ENCODE measurements around the gene CAMKMT.

Gene CAMKMT

GRCh38 chr2:44680424-44680971 is 318.8 kb downstream of the CAMKMT start:
- H3K27ac ChIP-seq (ENCODE audit: low read depth, low read length, poor library complexity, severe bottlenecking), result no peak overlapping the region
- H3K9me3 ChIP-seq (ENCODE audit: low read length), result no peaks in the 10 kb centered on the region
- H3F3A ChIP-seq (ENCODE audit: insufficient read depth, low read length), result no peaks in the 10 kb centered on the region
- no peaks in the 10 kb centered on the region for H3K9me2 ChIP-seq (ENCODE audit: low read depth, low read length)
- no peak overlapping the region for H3K4me2 ChIP-seq (ENCODE audit: low read length)
- TF ChIP-seq EZH2 (IDR thresholded peaks at IDR 0.05; ENCODE audit: borderline replicate concordance, low read length), result no peak
- no peak for TF ChIP-seq CTCF (IDR thresholded peaks at IDR 0.05; ENCODE audit: low read length)
- no peak overlapping the region for H2AFZ ChIP-seq (ENCODE audit: low read length)
- no peaks in the 10 kb centered on the region for H3K36me3 ChIP-seq (ENCODE audit: insufficient read depth, low read length)
- peaks cover 10% of the 10 kb centered on the region for H3K4me1 ChIP-seq (ENCODE audit: insufficient read depth, low read length, severe bottlenecking)
- no peak overlapping the region for H3K4me3 ChIP-seq (ENCODE audit: low read depth, low read length, poor library complexity, severe bottlenecking)
- no peaks in the 10 kb centered on the region for H3K79me2 ChIP-seq (ENCODE audit: insufficient read depth, low read length)
- no peaks in the 10 kb centered on the region for H3K27me3 ChIP-seq (ENCODE audit: insufficient read depth, low read length)
- no peaks in the 10 kb centered on the region for H4K20me1 ChIP-seq (ENCODE audit: insufficient read depth, low read length)
- no peak overlapping the region for H3K9ac ChIP-seq (ENCODE audit: low read length)

- Histone ChIP-seq H3K79me2 (ENCODE audit: insufficient read depth, low read length) (no peaks in the 10 kb centered on the region), H3K36me3 (ENCODE audit: insufficient read depth, low read length) (no peaks in the 10 kb centered on the region), H3K4me2 (ENCODE audit: low read length) (no peak overlapping the region)
Measured at GRCh38 chr2:44680983-44681531, 319.3 kb downstream of the CAMKMT start.

GRCh38 chr2:44682459-44682858 is 320.7 kb downstream of the CAMKMT start:
- Histone ChIP-seq H3K4me3 (ENCODE audit: low read depth, low read length, poor library complexity, severe bottlenecking) (no peak overlapping the region), H3K4me2 (ENCODE audit: low read length) (no peak overlapping the region), H3K27ac (ENCODE audit: low read depth, low read length, poor library complexity, severe bottlenecking) (no peak overlapping the region), H3F3A (ENCODE audit: insufficient read depth, low read length) (no peaks in the 10 kb centered on the region), H3K36me3 (ENCODE audit: insufficient read depth, low read length) (no peaks in the 10 kb centered on the region), H3K9me2 (ENCODE audit: low read depth, low read length) (no peaks in the 10 kb centered on the region), H3K27me3 (ENCODE audit: insufficient read depth, low read length) (no peaks in the 10 kb centered on the region), H3K9ac (ENCODE audit: low read length) (no peak overlapping the region), H3K9me3 (ENCODE audit: low read length) (no peaks in the 10 kb centered on the region), H4K20me1 (ENCODE audit: insufficient read depth, low read length) (no peaks in the 10 kb centered on the region), H2AFZ (ENCODE audit: low read length) (no peak overlapping the region), H3K4me1 (ENCODE audit: insufficient read depth, low read length, severe bottlenecking) (peaks cover 10% of the 10 kb centered on the region), H3K79me2 (ENCODE audit: insufficient read depth, low read length) (no peaks in the 10 kb centered on the region)
- TF ChIP-seq EZH2 (IDR thresholded peaks at IDR 0.05; ENCODE audit: borderline replicate concordance, low read length) (no peak), CTCF (IDR thresholded peaks at IDR 0.05; ENCODE audit: low read length) (no peak)

More at GRCh38 chr2:44680983-44681531, 319.3 kb downstream of the CAMKMT start:
- Histone ChIP-seq H3K9ac (ENCODE audit: low read length) (no peak overlapping the region), H3K4me3 (ENCODE audit: low read depth, low read length, poor library complexity, severe bottlenecking) (no peak overlapping the region), H3K27ac (ENCODE audit: low read depth, low read length, poor library complexity, severe bottlenecking) (no peak overlapping the region), H3K9me3 (ENCODE audit: low read length) (no peaks in the 10 kb centered on the region), H3F3A (ENCODE audit: insufficient read depth, low read length) (no peaks in the 10 kb centered on the region), H3K9me2 (ENCODE audit: low read depth, low read length) (no peaks in the 10 kb centered on the region), H4K20me1 (ENCODE audit: insufficient read depth, low read length) (no peaks in the 10 kb centered on the region), H3K4me1 (ENCODE audit: insufficient read depth, low read length, severe bottlenecking) (peaks cover 10% of the 10 kb centered on the region), H3K27me3 (ENCODE audit: insufficient read depth, low read length) (no peaks in the 10 kb centered on the region), H2AFZ (ENCODE audit: low read length) (no peak overlapping the region)
- TF ChIP-seq CTCF (IDR thresholded peaks at IDR 0.05; ENCODE audit: low read length) (no peak), EZH2 (IDR thresholded peaks at IDR 0.05; ENCODE audit: borderline replicate concordance, low read length) (no peak)
